OCI-LY3 (cell line): Measurements from ENCODE around the gene DPYSL3.

Source experiments
- CTCF ChIP-seq: fragments of 200-600, 300-600 bp; sonication (generic); IDR thresholded peaks from 2 replicates; pipeline ENCODE4 v1.5.1; 2014; ENCODE audit warnings: antibody characterized with exemption, low read length, low read depth
- EZH2phosphoT487 ChIP-seq: fragments of 200-600 bp; shearing (Covaris generic); IDR thresholded peaks from 2 replicates; pipeline ENCODE4 v1.6.1; 2018; ENCODE audit warnings: antibody characterized with exemption, mixed run types, low read depth

DNA sequence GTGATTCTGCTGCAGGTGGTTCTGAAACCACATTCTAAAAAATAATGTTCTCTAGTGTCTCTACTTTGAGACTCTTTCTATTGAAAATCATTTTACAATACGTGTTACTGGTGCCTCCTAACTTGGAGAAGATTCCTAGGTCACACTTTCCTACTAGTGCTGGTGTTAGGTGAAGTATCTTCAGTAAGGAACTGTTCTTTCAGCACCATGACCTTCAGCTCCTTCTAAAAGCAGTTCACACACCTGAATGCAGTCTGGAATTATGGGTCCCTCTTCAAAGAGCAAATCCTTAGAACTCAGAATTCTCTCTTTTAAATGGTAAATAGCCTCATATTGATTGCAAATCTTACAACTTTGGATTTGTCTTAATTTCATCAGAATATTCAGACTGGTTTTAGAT lies 10.6 kb upstream of the DPYSL3 start:
- TF ChIP-seq CTCF (no peak), EZH2phosphoT487 (no peak)
